K562 (cell line): Measurements from ENCODE around the gene PSMA6. TPM values are rescaled to one million over a fixed set of nuclear protein-coding genes. Genes with fewer than 3 reads are reported as not detected.

Experiments
- ATAC-seq: fragments of 200-7000 bp; cut with Tn5 transposase; 3 replicates; pipeline ENCODE4 v1.9.1; 2020; ENCODE audit warnings: moderate library complexity
- BruUV-seq: library from RNA; stranded (reverse); fragments of 400-500 nt; replicated peaks from 2 replicates; lab custom pipeline; 2021; lab: Mats Ljungman, UMichigan
- CTCF ChIA-PET: fragments of 300-600 bp; formaldehyde crosslinking; extraction: SDS; loops from one replicate; lab custom pipeline; 2021; ENCODE audit warnings: low intra/inter-chr PET ratio; lab: Yijun Ruan, JAX
- POLR2A ChIA-PET: fragments of 300-600, 350-650 bp; sonication (Branson Sonifier 250); formaldehyde crosslinking; extraction: SDS; loops from one replicate; lab custom pipeline; 2021; ENCODE audit warnings: antibody characterized with exemption, inconsistent platforms; lab: Yijun Ruan, JAX
- DNase-seq, 4 experiments: peaks; one replicate each; pipeline versions ENCODE4 v3.0.0 to v3.0.0-alpha.2; 2011 to 2018; ENCODE audit warnings: low spot score in 3 of 4, mixed read lengths in 3 of 4; ENCODE audit errors: extremely low read depth in 1 of 4
- FAIRE-seq: peaks from 2 replicates; lab custom pipeline; 2011; peaks lifted over from hg19 to GRCh38; lab: Jason Lieb, UNC
- H2AFZ ChIP-seq: 2 replicates; pipeline ENCODE4 v1.6.0; 2011; ENCODE audit warnings: low read depth, low read length, control low read depth, inconsistent platforms
- H3K27ac ChIP-seq: fragments of 200-600 bp; 3 replicates; pipeline ENCODE4 v1.8.0; 2011; ENCODE audit warnings: low read depth, mild to moderate bottlenecking, control low read depth, inconsistent platforms, low read length, moderate library complexity, mixed read lengths; ENCODE audit errors: extremely low read depth
- H3K27me3 ChIP-seq, 2 experiments: fragments of 300-600 bp in 1 of 2; 2 replicates in 1 of 2; 3 replicates in 1 of 2; pipeline versions ENCODE4 v1.6.0 to v1.8.0; 2011; ENCODE audit warnings: inconsistent platforms in 2 of 2, low read length in 2 of 2, mild to moderate bottlenecking in 1 of 2, mixed read lengths in 1 of 2, moderate library complexity in 1 of 2; ENCODE audit not compliant: control insufficient read depth in 2 of 2, insufficient read depth in 2 of 2
- H3K36me3 ChIP-seq: fragments of 300-600 bp; 3 replicates; pipeline ENCODE4 v1.8.0; 2011; ENCODE audit warnings: mild to moderate bottlenecking, low read length, inconsistent platforms; ENCODE audit not compliant: control insufficient read depth, insufficient read depth
- H3K4me1 ChIP-seq, 2 experiments: fragments of 200-600 bp in 1 of 2; replicated peaks in 1 of 2; 2 replicates in 1 of 2; 3 replicates in 1 of 2; pipeline versions ENCODE4 v1.5.1 to v1.8.0; 2011; ENCODE audit warnings: inconsistent platforms in 2 of 2, low read length in 2 of 2, mild to moderate bottlenecking in 1 of 2, mixed read lengths in 1 of 2, moderate library complexity in 1 of 2; ENCODE audit not compliant: control insufficient read depth in 2 of 2, insufficient read depth in 2 of 2
- H3K4me2 ChIP-seq: 2 replicates; pipeline ENCODE4 v1.6.1; 2011; ENCODE audit warnings: low read length, control low read depth, inconsistent platforms, mixed read lengths; ENCODE audit not compliant: insufficient read depth
- H3K4me3 ChIP-seq: fragments of 200-600 bp; sonication (generic), shearing (Covaris generic); 2 replicates; pipeline ENCODE4 v1.5.1; 2016; ENCODE audit warnings: control low read depth, inconsistent platforms
- H3K79me2 ChIP-seq: fragments of 200-600 bp; 3 replicates; pipeline ENCODE4 v1.8.0; 2011; ENCODE audit warnings: low read length, inconsistent platforms; ENCODE audit not compliant: control insufficient read depth, insufficient read depth
- H3K9ac ChIP-seq, 2 experiments: 2 replicates each; pipeline versions ENCODE4 v1.6.0 to v1.6.1; 2011; ENCODE audit warnings: low read depth in 2 of 2, low read length in 2 of 2, control low read depth in 1 of 2, inconsistent platforms in 1 of 2, mild to moderate bottlenecking in 1 of 2, mixed read lengths in 1 of 2; ENCODE audit not compliant: insufficient read depth in 1 of 2
- H3K9me1 ChIP-seq: one replicate; pipeline ENCODE4 v1.6.0; 2011; ENCODE audit warnings: inconsistent platforms, mild to moderate bottlenecking, low read length, moderate library complexity; ENCODE audit not compliant: control insufficient read depth, insufficient read depth
- H3K9me3 ChIP-seq: replicated peaks from 2 replicates; pipeline ENCODE4 v1.5.1; 2011; ENCODE audit warnings: low read depth, low read length, inconsistent platforms; ENCODE audit not compliant: control insufficient read depth, insufficient read depth
- H4K20me1 ChIP-seq: replicated peaks from 2 replicates; pipeline ENCODE4 v1.6.1; 2011; ENCODE audit warnings: low read length, inconsistent platforms, mixed read lengths; ENCODE audit not compliant: control insufficient read depth, insufficient read depth
- ZNF239 ChIP-seq: fragments of 250-450 bp; sonication (Bioruptor Pico); IDR thresholded peaks from 2 replicates; pipeline ENCODE4 v1.4.0; 2020; ENCODE audit warnings: mild to moderate bottlenecking
- ZNF778 ChIP-seq: fragments of 450-650 bp; formaldehyde crosslinking; IDR thresholded peaks from 2 replicates; pipeline ENCODE4 v1.4.0; 2020; ENCODE audit warnings: mild to moderate bottlenecking, moderate library complexity
- WGBS: fragments of 100-300 bp; shearing (Covaris generic); methylation state at CpG from one replicate; pipeline ENCODE4 v1.1.6; 2016; ENCODE audit warnings: low coverage, mixed read lengths; ENCODE audit not compliant: insufficient coverage; ENCODE audit errors: missing lambda C conversion rate; 5-methylcytosine and 5-hydroxymethylcytosine counted together
- in situ Hi-C: fragments of 300-500 bp; cut with MboI; formaldehyde crosslinking; loops from 4 replicates; pipeline ENCODE4 v1.15.0; 2018; ENCODE audit warnings: inconsistent platforms, mixed read lengths
- intact Hi-C: fragments of 100-400 bp; cut with micrococcal nuclease; formaldehyde crosslinking; loops from 2 replicates; pipeline ENCODE4 v1.14.2; 2022
- polyA plus RNA-seq, 8 experiments: library from polyadenylated mRNA; depleted of rRNA in 4 of 8; stranded (reverse) in 5 of 8; unstranded in 3 of 8; fragments of >200 nt; fragmentation: Nextera tagmentation in 2 of 8; fragmentation: Illumina TruSeq in 1 of 8; extraction: Ambion mirVana in 2 of 8; extraction: Trizol in 1 of 8; gene quantifications; 2 replicates each; pipeline versions ENCODE4 v1.2.1 to v1.2.3, GENCODE V29; 2011 to 2014; ENCODE audit warnings: inconsistent platforms in 1 of 8, missing spikeins in 1 of 8
- total RNA-seq, 7 experiments: library from RNA; depleted of rRNA in 6 of 7; stranded (reverse); fragments of >200 nt in 6 of 7; fragmentation: Illumina TruSeq in 2 of 7; extraction: Trizol in 2 of 7; gene quantifications; 2 replicates each; pipeline versions ENCODE4 v1.2.1 to v1.2.3, GENCODE V29; 2011 to 2021; ENCODE audit warnings: low replicate concordance in 1 of 7
- TF ChIP-seq, protein P1 (sequence below): fragments of 450-650 bp; IDR thresholded peaks from 2 replicates; pipeline ENCODE4 v1.6.1; 2016; ENCODE audit warnings: low read depth
- TF ChIP-seq, protein P2 (sequence below): fragments of 250-450 bp; sonication (Bioruptor Pico); IDR thresholded peaks from 2 replicates; pipeline ENCODE4 v1.8.0; 2021; ENCODE audit warnings: moderate library complexity, mild to moderate bottlenecking, inconsistent platforms

Gene PSMA6
- total and polyA plus RNA-seq, 9 of the 15 experiments (the other 6 are each of a cell fraction or from before 2014, with no cell fraction given) = 210 to 952 (median 288) TPM

DNA sequence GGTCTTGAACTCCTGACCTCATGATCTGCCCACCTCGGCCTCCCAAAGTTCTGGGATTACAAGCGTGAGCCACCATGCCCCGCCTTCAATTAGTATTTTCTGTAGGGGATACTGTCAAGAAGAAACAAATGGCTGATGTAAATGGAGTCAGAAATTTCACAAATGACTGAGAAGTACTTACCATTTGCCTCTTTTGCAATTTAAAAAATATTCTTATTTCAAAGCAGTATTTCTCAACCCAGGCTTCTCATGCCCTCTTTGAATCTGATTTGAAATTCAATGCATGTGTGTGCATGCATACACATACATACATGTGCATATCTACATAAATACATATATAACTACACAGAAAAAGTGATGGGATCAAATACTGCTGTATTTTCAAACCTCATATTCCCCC is 4.4 kb downstream of the PSMA6 start:
- no peaks in the 10 kb centered on the region for H4K20me1 ChIP-seq
- 71% methylated on average over 3 of the region's 3 CpGs for WGBS
- no TSS peak for BruUV-seq

More for the DNA sequence above, 4.4 kb downstream of the PSMA6 start:
- DNase-seq = no peak
- Histone ChIP-seq H3K4me3 (no peak overlapping the region), H3K9me3 (no peaks in the 10 kb centered on the region), H3K27me3 (no peaks in the 10 kb centered on the region), H3K36me3 (peaks cover 25% of the 10 kb centered on the region; the same call in 1 of the 3 replicates)
- TF ChIP-seq, protein P1, sequence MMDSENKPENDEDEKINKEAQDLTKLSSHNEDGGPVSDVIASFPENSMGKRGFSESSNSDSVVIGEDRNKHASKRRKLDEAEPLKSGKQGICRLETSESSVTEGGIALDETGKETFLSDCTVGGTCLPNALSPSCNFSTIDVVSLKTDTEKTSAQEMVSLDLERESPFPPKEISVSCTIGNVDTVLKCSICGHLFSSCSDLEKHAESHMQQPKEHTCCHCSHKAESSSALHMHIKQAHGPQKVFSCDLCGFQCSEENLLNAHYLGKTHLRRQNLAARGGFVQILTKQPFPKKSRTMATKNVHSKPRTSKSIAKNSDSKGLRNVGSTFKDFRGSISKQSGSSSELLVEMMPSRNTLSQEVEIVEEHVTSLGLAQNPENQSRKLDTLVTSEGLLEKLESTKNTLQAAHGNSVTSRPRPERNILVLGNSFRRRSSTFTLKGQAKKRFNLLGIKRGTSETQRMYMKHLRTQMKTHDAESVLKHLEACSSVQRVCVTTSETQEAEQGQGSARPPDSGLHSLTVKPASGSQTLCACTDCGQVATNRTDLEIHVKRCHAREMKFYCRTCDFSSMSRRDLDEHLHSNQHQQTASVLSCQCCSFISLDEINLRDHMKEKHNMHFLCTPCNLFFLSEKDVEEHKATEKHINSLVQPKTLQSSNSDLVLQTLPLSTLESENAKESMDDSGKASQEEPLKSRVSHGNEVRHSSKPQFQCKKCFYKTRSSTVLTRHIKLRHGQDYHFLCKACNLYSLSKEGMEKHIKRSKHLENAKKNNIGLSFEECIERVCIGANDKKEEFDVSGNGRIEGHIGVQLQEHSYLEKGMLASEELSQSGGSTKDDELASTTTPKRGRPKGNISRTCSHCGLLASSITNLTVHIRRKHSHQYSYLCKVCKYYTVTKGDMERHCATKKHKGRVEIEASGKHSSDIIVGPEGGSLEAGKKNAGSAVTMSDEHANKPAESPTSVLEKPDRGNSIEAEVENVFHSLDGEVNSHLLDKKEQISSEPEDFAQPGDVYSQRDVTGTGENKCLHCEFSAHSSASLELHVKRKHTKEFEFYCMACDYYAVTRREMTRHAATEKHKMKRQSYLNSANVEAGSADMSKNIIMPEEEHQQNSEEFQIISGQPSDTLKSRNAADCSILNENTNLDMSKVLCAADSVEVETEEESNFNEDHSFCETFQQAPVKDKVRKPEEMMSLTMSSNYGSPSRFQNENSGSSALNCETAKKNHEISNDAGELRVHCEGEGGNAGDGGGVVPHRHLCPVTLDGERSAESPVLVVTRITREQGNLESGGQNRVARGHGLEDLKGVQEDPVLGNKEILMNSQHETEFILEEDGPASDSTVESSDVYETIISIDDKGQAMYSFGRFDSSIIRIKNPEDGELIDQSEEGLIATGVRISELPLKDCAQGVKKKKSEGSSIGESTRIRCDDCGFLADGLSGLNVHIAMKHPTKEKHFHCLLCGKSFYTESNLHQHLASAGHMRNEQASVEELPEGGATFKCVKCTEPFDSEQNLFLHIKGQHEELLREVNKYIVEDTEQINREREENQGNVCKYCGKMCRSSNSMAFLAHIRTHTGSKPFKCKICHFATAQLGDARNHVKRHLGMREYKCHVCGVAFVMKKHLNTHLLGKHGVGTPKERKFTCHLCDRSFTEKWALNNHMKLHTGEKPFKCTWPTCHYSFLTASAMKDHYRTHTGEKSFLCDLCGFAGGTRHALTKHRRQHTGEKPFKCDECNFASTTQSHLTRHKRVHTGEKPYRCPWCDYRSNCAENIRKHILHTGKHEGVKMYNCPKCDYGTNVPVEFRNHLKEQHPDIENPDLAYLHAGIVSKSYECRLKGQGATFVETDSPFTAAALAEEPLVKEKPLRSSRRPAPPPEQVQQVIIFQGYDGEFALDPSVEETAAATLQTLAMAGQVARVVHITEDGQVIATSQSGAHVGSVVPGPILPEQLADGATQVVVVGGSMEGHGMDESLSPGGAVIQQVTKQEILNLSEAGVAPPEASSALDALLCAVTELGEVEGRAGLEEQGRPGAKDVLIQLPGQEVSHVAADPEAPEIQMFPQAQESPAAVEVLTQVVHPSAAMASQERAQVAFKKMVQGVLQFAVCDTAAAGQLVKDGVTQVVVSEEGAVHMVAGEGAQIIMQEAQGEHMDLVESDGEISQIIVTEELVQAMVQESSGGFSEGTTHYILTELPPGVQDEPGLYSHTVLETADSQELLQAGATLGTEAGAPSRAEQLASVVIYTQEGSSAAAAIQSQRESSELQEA = no peak
- no peak for TF ChIP-seq ZNF778
- TF ChIP-seq ZNF239 (CRISPR knock-in tag) = no peak
- TF ChIP-seq, protein P2, sequence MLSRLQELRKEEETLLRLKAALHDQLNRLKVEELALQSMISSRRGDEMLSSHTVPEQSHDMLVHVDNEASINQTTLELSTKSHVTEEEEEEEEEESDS (CRISPR knock-in tag) = no peak
- TF ChIP-seq, all 486 proteins: peak for 0
- POLR2A ChIA-PET = interaction anchor here (0.6 kb wide), 1 partner anchor 17 kb away, joined by 3 read pairs; no protein-coding TSS in a partner anchor
- Histone ChIP-seq H3K9ac (no peak overlapping the region), H3K4me1 (peaks cover 3 to 5% of the 10 kb centered on the region in 2 experiments; a peak in 3 of 5 replicates), H3K4me2 (no peak overlapping the region), H3K27ac (no peak overlapping the region), H3K9me1 (no peaks in the 10 kb centered on the region), H3K79me2 (peaks cover 94% of the 10 kb centered on the region), H2AFZ (no peak overlapping the region)
- intact Hi-C loops (no loop called here), in situ Hi-C loops (no loop called here)
- ATAC-seq = no peak
- no peak for FAIRE-seq
- CTCF ChIA-PET = no interaction called here
